Activated CD4-positive, alpha-beta memory T cell treated with anti-CD3 and anti-CD28 coated beads for 36 hours (primary cell): ENCODE data around the gene GNG11. TPM values are rescaled to one million over a fixed set of nuclear protein-coding genes. Genes with fewer than 3 reads are reported as not detected.

ENCODE experiments used
- CTCF ChIA-PET: fragments of 350-600 bp; sonication (Branson Sonifier 250); formaldehyde crosslinking; loops from one replicate; lab custom pipeline; 2021; ENCODE audit warnings: antibody characterized with exemption, inconsistent platforms; lab: Charles Lee
- POLR2A ChIA-PET: fragments of 350-600 bp; sonication (Branson Sonifier 250); formaldehyde crosslinking; loops from one replicate; lab custom pipeline; 2021; ENCODE audit warnings: antibody characterized with exemption; lab: Charles Lee
- DNase-seq: peaks from one replicate; pipeline ENCODE4 v3.0.0-alpha.2; 2020
- H3K27ac Mint-ChIP-seq: one replicate; pipeline ENCODE4 v1.8.0; 2021; ENCODE audit warnings: mixed read lengths
- H3K27me3 Mint-ChIP-seq: one replicate; pipeline ENCODE4 v1.8.0; 2021; ENCODE audit warnings: mixed read lengths
- H3K36me3 Mint-ChIP-seq: one replicate; pipeline ENCODE4 v1.8.0; 2021; ENCODE audit warnings: mixed read lengths
- H3K4me1 Mint-ChIP-seq: one replicate; pipeline ENCODE4 v1.8.0; 2021; ENCODE audit warnings: low read depth, mixed read lengths
- H3K4me3 Mint-ChIP-seq: one replicate; pipeline ENCODE4 v1.8.0; 2021; ENCODE audit warnings: mild to moderate bottlenecking, mixed read lengths
- H3K9me3 Mint-ChIP-seq: one replicate; pipeline ENCODE4 v1.8.0; 2021; ENCODE audit warnings: mixed read lengths
- intact Hi-C: fragments of 100-400 bp; cut with micrococcal nuclease; formaldehyde crosslinking; loops from one replicate; pipeline ENCODE4 v1.15.1; 2023
- total RNA-seq, 2 experiments: library from RNA; stranded (reverse); gene quantifications; one replicate each; pipeline ENCODE4 v1.2.3, GENCODE V29; 2021

The GNG11 gene
- total RNA-seq = not detected

- no peaks in the 10 kb centered on the region for H3K36me3 Mint-ChIP-seq
- peak within 1 kb of the TSS; percentile 63 for H3K4me3 Mint-ChIP-seq
- peaks cover 28% of the 10 kb centered on the region for H3K27me3 Mint-ChIP-seq
- H3K4me1 Mint-ChIP-seq = peaks cover 2% of the 10 kb centered on the region
- ChIA-PET CTCF (interaction anchor here (0.6 to 1.7 kb wide), 5 partner anchors 9 to 300 kb away, joined by 3 to 5 read pairs (median 3); no protein-coding TSS in a partner anchor), POLR2A (interaction anchor here (1.0 kb wide), 1 partner anchor 10 kb away, joined by 3 read pairs; no protein-coding TSS in a partner anchor)
- H3K27ac Mint-ChIP-seq = no peak within 1 kb of the TSS
- DNase-seq = peak; percentile 43
- H3K9me3 Mint-ChIP-seq = no peaks in the 10 kb centered on the region
- intact Hi-C loops = no loop called here
These were observed at the start of gene GNG11 for GRCh38 chr7:93921607-93922566. TSS of gene GNG11 (plus strand) at chr7:93921735. CDS start at chr7:93922138, 403 bp downstream.

- Mint-ChIP-seq H3K36me3 (no peaks in the 10 kb centered on the region), H3K27me3 (no peaks in the 10 kb centered on the region), H3K4me3 (no peak overlapping the region), H3K27ac (no peak overlapping the region), H3K9me3 (peaks cover 3% of the 10 kb centered on the region), H3K4me1 (no peaks in the 10 kb centered on the region)
- CTCF ChIA-PET = no interaction called here
- no peak for DNase-seq
- POLR2A ChIA-PET = no interaction called here
- intact Hi-C loops = no loop called here
These were observed 47.4 kb upstream of the GNG11 start for GRCh38 chr7:93873998-93874574.

GRCh38 chr7:93877742-93878141, 43.8 kb upstream of the GNG11 start:
- POLR2A ChIA-PET = no interaction called here
- no peak overlapping the region for H3K4me3 Mint-ChIP-seq

GRCh38 chr7:93879356-93879755, 42.2 kb upstream of the GNG11 start:
- CTCF ChIA-PET = no interaction called here
- no peak overlapping the region for H3K27ac Mint-ChIP-seq
- no peaks in the 10 kb centered on the region for H3K36me3 Mint-ChIP-seq
- intact Hi-C loops = no loop called here
- no peaks in the 10 kb centered on the region for H3K27me3 Mint-ChIP-seq
- no peak for DNase-seq
- no peak overlapping the region for H3K4me3 Mint-ChIP-seq
- no peaks in the 10 kb centered on the region for H3K4me1 Mint-ChIP-seq
- POLR2A ChIA-PET = no interaction called here
- peaks cover 3% of the 10 kb centered on the region for H3K9me3 Mint-ChIP-seq

More at GRCh38 chr7:93877742-93878141, 43.8 kb upstream of the GNG11 start:
- H3K4me1 Mint-ChIP-seq = no peaks in the 10 kb centered on the region
- CTCF ChIA-PET = no interaction called here
- intact Hi-C loops = no loop called here
- no peaks in the 10 kb centered on the region for H3K27me3 Mint-ChIP-seq
- H3K9me3 Mint-ChIP-seq = peaks cover 3% of the 10 kb centered on the region
- DNase-seq = no peak
- H3K27ac Mint-ChIP-seq = no peak overlapping the region
- H3K36me3 Mint-ChIP-seq = no peaks in the 10 kb centered on the region

GRCh38 chr7:93882468-93882867, 39.1 kb upstream of the GNG11 start:
- H3K36me3 Mint-ChIP-seq = no peaks in the 10 kb centered on the region
- peaks cover 4% of the 10 kb centered on the region for H3K27me3 Mint-ChIP-seq
- no peak for DNase-seq
- H3K4me3 Mint-ChIP-seq = no peak overlapping the region
- intact Hi-C loops = no loop called here
- no peak overlapping the region for H3K27ac Mint-ChIP-seq
- ChIA-PET CTCF (no interaction called here), POLR2A (no interaction called here)
- peaks cover under 1% of the 10 kb centered on the region for H3K9me3 Mint-ChIP-seq
- H3K4me1 Mint-ChIP-seq = no peaks in the 10 kb centered on the region

GRCh38 chr7:93883078-93883916, 38.2 kb upstream of the GNG11 start:
- Mint-ChIP-seq H3K36me3 (no peaks in the 10 kb centered on the region), H3K9me3 (no peaks in the 10 kb centered on the region), H3K4me3 (no peak overlapping the region), H3K27ac (no peak overlapping the region), H3K4me1 (no peaks in the 10 kb centered on the region), H3K27me3 (peaks cover 10% of the 10 kb centered on the region)
- no peak for DNase-seq
- intact Hi-C loops = no loop called here
- ChIA-PET CTCF (no interaction called here), POLR2A (no interaction called here)

GRCh38 chr7:93883917-93884345, 37.6 kb upstream of the GNG11 start:
- Mint-ChIP-seq H3K27me3 (peaks cover 12% of the 10 kb centered on the region), H3K4me1 (no peaks in the 10 kb centered on the region), H3K9me3 (no peaks in the 10 kb centered on the region), H3K36me3 (no peaks in the 10 kb centered on the region), H3K4me3 (no peak overlapping the region), H3K27ac (no peak overlapping the region)
- no peak for DNase-seq
- intact Hi-C loops = no loop called here
- ChIA-PET CTCF (no interaction called here), POLR2A (no interaction called here)

- H3K9me3 Mint-ChIP-seq = no peaks in the 10 kb centered on the region
- ChIA-PET CTCF (no interaction called here), POLR2A (no interaction called here)
- no peak overlapping the region for H3K4me3 Mint-ChIP-seq
- no peaks in the 10 kb centered on the region for H3K36me3 Mint-ChIP-seq
- intact Hi-C loops = no loop called here
- no peak for DNase-seq
- H3K27me3 Mint-ChIP-seq = peaks cover 17% of the 10 kb centered on the region
- H3K27ac Mint-ChIP-seq = no peak overlapping the region
- peaks cover under 1% of the 10 kb centered on the region for H3K4me1 Mint-ChIP-seq
These were observed 37.0 kb upstream of the GNG11 start for GRCh38 chr7:93884541-93884940.

GRCh38 chr7:93889261-93889660, 32.3 kb upstream of the GNG11 start:
- Mint-ChIP-seq H3K4me3 (no peak overlapping the region), H3K36me3 (no peaks in the 10 kb centered on the region), H3K27me3 (peaks cover 45% of the 10 kb centered on the region), H3K4me1 (peaks cover 12% of the 10 kb centered on the region), H3K9me3 (no peaks in the 10 kb centered on the region), H3K27ac (no peak overlapping the region)
- intact Hi-C loops = no loop called here
- POLR2A ChIA-PET = no interaction called here
- CTCF ChIA-PET = no interaction called here
- DNase-seq = no peak

- ChIA-PET POLR2A (no interaction called here), CTCF (no interaction called here)
- peak; percentile 18 for DNase-seq
- H3K4me3 Mint-ChIP-seq = peak overlapping the region; percentile 49
- no peaks in the 10 kb centered on the region for H3K9me3 Mint-ChIP-seq
- no peak overlapping the region for H3K27ac Mint-ChIP-seq
- intact Hi-C loops = no loop called here
- peaks cover 12% of the 10 kb centered on the region for H3K4me1 Mint-ChIP-seq
- peaks cover 45% of the 10 kb centered on the region for H3K27me3 Mint-ChIP-seq
- no peaks in the 10 kb centered on the region for H3K36me3 Mint-ChIP-seq
These were observed 31.5 kb upstream of the GNG11 start for GRCh38 chr7:93890041-93890463.

- Mint-ChIP-seq H3K27me3 (peaks cover 45% of the 10 kb centered on the region), H3K4me1 (peaks cover 12% of the 10 kb centered on the region)
- CTCF ChIA-PET = no interaction called here
These were observed 31.0 kb upstream of the GNG11 start, which contains the start of gene TFPI2 for GRCh38 chr7:93890464-93891068. TSS of gene TFPI2 (minus strand) at chr7:93890753. CDS start at chr7:93890678, 75 bp downstream.

More at GRCh38 chr7:93890464-93891068, 31.0 kb upstream of the GNG11 start, which contains the start of gene TFPI2:
- intact Hi-C loops = no loop called here
- Mint-ChIP-seq H3K9me3 (no peaks in the 10 kb centered on the region), H3K27ac (no peak within 1 kb of the TSS), H3K36me3 (no peaks in the 10 kb centered on the region), H3K4me3 (peak within 1 kb of the TSS; percentile 49)
- peak; percentile 31 for DNase-seq
- POLR2A ChIA-PET = no interaction called here
